Measurements from ENCODE around the gene AGPAT3.

GRCh38 chr21:43944078-43944633 lies 79.1 kb downstream of the AGPAT3 start:
- no peak for TF ChIP-seq CTCF (IDR thresholded peaks at IDR 0.05; ENCODE audit: poor library complexity)
- no peak for TF ChIP-seq EZH2 (IDR thresholded peaks at IDR 0.05; ENCODE audit: borderline replicate concordance)

All from hepatocyte (in vitro differentiated cells).